Left hindlimb (tissue), 1 donor: ENCODE results near the gene NME5.
"Not testable (repeated sequence)": the region's sequence is repeated elsewhere in the genome, so short reads cannot be mapped to it uniquely, and the experiment has no call there.

Source experiments
- DNase-seq: peaks from one replicate; pipeline ENCODE4 v3.0.0-alpha.2; 2018

The NME5 gene, protein sequence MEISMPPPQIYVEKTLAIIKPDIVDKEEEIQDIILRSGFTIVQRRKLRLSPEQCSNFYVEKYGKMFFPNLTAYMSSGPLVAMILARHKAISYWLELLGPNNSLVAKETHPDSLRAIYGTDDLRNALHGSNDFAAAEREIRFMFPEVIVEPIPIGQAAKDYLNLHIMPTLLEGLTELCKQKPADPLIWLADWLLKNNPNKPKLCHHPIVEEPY

GRCh38 chr5:138138949-138139780 lies at the start of gene NME5:
TSS of gene NME5 (minus strand) at chr5:138139428. CDS start at chr5:138138780, 648 bp downstream.
- DNase-seq, result peak; percentile 66

DNA sequence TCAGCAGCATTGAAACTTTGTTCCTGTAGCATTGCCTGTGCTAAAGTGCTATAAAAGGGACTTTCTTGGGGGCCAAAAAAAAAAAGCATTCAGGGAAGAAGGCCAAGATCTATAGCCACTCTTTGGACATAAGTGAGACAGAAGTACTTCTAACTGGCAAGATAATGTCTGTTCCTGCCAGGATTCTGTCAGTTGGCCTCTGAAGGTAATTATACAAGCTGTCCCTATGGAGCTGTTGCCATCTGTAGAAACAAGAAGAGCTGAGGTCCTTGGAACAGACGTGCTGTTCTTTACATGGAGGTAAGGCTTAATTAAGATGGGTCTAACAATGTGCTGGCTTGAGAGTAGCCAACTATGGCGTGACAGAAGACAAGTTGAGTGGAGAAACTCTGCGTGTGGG lies 49.4 kb upstream of the NME5 start:
- no peak for DNase-seq

DNA sequence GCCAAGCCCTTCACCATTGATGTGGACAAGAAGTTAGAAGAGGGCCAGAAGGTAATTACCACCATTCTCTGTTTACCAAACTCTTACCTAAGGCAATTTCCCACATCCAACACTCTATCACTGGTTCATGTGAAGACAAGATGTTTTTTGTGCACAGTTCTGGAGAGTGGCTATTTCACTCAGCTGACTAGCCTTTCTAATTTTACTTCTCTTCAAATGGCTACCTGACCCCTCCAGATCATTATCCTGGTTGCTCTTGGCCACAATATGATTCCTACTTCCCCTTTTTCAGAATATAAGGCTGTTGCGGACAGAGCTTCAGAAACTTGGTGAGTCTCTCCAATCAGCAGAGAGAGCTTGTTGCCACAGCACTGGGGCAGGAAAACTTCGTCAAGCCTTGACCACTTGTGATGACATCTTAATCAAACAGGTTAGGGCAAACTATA lies 46.8 kb upstream of the NME5 start:
- no peak for DNase-seq

GRCh38 chr5:138182808-138183207 lies 43.6 kb upstream of the NME5 start:
- no peak for DNase-seq

- DNase-seq, result no peak
Observed at GRCh38 chr5:138180841-138181240, 41.6 kb upstream of the NME5 start.

GRCh38 chr5:138180183-138180782 lies 41.1 kb upstream of the NME5 start:
- DNase-seq, result no peak

DNA sequence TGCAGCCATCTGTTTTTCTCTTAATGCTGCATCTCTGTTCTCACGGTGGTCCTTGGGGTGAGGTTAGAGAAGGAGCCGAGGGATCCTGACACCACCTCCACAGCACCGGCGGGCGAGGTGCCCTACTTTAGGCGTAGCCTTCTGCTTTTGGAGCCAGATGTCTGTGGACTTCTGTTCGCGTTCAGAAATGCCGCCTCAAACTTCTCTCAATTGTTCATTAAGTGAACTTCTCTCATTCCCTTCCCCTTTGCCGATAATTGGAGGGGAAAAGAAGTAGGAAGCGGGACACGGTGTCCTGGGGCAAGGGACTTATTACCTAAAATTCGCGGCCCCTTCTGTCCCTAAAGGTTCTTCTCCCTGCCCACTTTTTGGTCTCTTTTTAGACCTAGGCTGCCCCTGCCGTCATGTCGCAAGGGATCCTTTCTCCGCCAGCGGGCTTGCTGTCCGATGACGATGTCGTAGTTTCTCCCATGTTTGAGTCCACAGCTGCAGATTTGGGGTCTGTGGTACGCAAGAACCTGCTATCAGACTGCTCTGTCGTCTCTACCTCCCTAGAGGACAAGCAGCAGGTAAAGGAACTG lies 40.1 kb upstream of the NME5 start:
- DNase-seq, result peak; percentile 36

- peak; percentile 96 for DNase-seq
Observed at GRCh38 chr5:138178516-138179276, 39.5 kb upstream of the NME5 start, which contains the start of the genes BRD8 and KIF20A. TSS of gene BRD8 (minus strand) at chr5:138178630. CDS start at chr5:138178614, 16 bp downstream. TSS of gene KIF20A (plus strand) at chr5:138179112. CDS start at chr5:138179681, 569 bp downstream.

GRCh38 chr5:138177941-138178515 lies 38.8 kb upstream of the NME5 start:
- no peak for DNase-seq

- no peak for DNase-seq
Observed at GRCh38 chr5:138170299-138170698, 31.1 kb upstream of the NME5 start.

GRCh38 chr5:138169124-138169523 lies 29.9 kb upstream of the NME5 start:
- DNase-seq, result no peak

GRCh38 chr5:138163721-138164120 lies 24.5 kb upstream of the NME5 start:
- DNase-seq, result no peak

- no peak for DNase-seq
Observed at GRCh38 chr5:138160706-138161105, 21.5 kb upstream of the NME5 start.

GRCh38 chr5:138159666-138160065 lies 20.4 kb upstream of the NME5 start:
- no peak for DNase-seq

- DNase-seq, result no peak
Observed at GRCh38 chr5:138157626-138158025, 18.4 kb upstream of the NME5 start.

DNA sequence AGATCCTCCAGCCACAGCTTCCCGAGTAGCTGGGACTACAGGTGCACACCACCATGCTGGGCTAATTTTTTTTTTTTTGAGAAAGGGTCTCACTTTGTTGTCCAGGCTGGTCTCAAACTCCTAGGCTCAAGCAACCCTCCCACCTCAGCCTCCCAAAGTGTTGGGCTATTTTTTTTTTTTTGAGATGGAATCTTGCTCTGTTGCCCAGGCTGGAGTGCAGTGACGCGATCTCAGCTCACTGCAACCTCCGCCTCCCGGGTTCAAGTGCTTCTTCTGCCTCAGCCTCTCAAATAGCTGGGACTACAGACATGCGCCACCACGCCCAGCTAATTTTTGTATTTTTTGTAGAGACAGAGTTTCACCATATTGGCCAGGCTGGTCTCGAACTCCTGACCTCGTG lies 16.7 kb upstream of the NME5 start:
- DNase-seq, result not testable (repeated sequence)

- no peak for DNase-seq
Observed at GRCh38 chr5:138149530-138149929, 10.3 kb upstream of the NME5 start.

DNA sequence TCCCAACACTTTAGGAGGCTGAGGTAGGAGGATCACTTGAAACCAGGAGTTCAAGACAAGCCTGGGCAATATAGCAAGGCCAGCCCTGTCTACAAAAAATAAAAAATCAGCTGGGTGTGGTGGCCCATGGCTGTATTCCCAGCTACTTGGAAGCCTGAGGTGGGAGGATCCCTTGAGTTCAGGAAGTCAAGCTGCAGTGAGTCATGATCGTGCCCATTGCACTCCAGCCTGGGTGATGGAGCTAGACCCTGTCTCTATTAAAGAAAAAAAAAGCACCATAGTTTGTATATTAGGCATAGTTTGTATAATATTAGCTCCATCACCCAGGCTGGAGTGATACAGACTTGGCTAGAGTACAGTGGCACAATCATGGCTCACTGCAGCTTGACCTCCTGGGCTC lies 9.6 kb upstream of the NME5 start:
- DNase-seq, result no peak

- not testable (repeated sequence) for DNase-seq
Observed at GRCh38 chr5:138143578-138143977, 4.3 kb upstream of the NME5 start.

DNA sequence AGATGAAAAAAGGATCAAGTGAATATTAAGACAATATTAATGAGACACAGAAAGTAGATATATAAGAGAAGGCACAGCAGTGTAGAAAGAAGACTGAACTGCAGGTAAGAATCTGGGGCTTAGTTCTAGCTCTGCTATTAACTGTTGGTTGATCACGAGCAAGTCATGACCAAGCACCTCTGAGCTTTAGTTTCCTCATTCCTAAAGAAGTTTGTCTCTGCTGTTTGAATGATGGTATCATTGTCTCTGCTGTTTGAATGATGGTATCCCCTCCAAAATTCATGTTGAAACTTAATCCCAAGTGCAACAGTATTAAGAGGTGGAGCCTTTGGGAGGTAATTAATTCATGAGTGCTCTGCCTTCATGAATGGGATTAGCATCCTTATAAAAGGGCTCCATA lies 2.5 kb upstream of the NME5 start:
- no peak for DNase-seq

- no peak for DNase-seq
Observed at GRCh38 chr5:138140268-138140667, 1.0 kb upstream of the NME5 start.

- no peak for DNase-seq
Observed at GRCh38 chr5:138139781-138140090, 508 bp upstream of the NME5 start.
